GM12878 (cell line): ENCODE results near the gene UBE2E3. TPM values are rescaled to one million over a fixed set of nuclear protein-coding genes. Genes with fewer than 3 reads are reported as not detected.

Experiments used
- ATAC-seq: fragments of 200-7000 bp; cut with Tn5 transposase; 3 replicates; pipeline ENCODE4 v1.9.1; 2020; ENCODE audit warnings: mild to moderate bottlenecking, moderate library complexity
- BruUV-seq: library from RNA; stranded (reverse); fragments of 400-500 nt; replicated peaks from 2 replicates; lab custom pipeline; 2021; lab: Mats Ljungman, UMichigan
- CTCF ChIA-PET: fragments of 300-600 bp; sonication (Branson Sonifier 250); formaldehyde crosslinking; extraction: SDS; loops from one replicate; lab custom pipeline; 2021; ENCODE audit warnings: inconsistent platforms; lab: Yijun Ruan, JAX
- POLR2A ChIA-PET: fragments of 350-600 bp; formaldehyde crosslinking; extraction: SDS; loops from one replicate; lab custom pipeline; 2021; ENCODE audit warnings: inconsistent platforms; lab: Charles Lee
- RAD21 ChIA-PET: fragments of 300-600 bp; sonication (Branson Sonifier 250); formaldehyde crosslinking; loops from one replicate; lab custom pipeline; 2023; ENCODE audit warnings: antibody characterized with exemption; ENCODE audit not compliant: unreplicated experiment; lab: Charles Lee
- SMC1A ChIA-PET: fragments of 300-600 bp; sonication (Branson Sonifier 250); formaldehyde crosslinking; loops from one replicate; lab custom pipeline; 2023; ENCODE audit not compliant: unreplicated experiment, uncharacterized antibody; lab: Charles Lee
- DNase-seq: peaks from one replicate; pipeline ENCODE4 v3.0.0-alpha.2; 2011; ENCODE audit warnings: low read depth, low spot score
- FAIRE-seq: peaks from 3 replicates; lab custom pipeline; 2011; peaks lifted over from hg19 to GRCh38; lab: Jason Lieb, UNC
- H2AFZ ChIP-seq: 2 replicates; pipeline ENCODE4 v1.6.0; 2011; ENCODE audit warnings: low read depth, low read length, control low read depth; ENCODE audit not compliant: control insufficient read depth
- H3K27ac ChIP-seq: 2 replicates; pipeline ENCODE4 v1.5.1; 2011; ENCODE audit warnings: control low read depth; ENCODE audit not compliant: control insufficient read depth, insufficient read depth
- H3K27me3 ChIP-seq, 2 experiments: replicated peaks in 1 of 2; 2 replicates each; pipeline versions ENCODE4 v1.6.0 to v1.6.1; 2011; ENCODE audit warnings: low read length in 1 of 2; ENCODE audit not compliant: control insufficient read depth in 2 of 2, insufficient read depth in 2 of 2
- H3K36me3 ChIP-seq, 2 experiments: 2 replicates each; pipeline ENCODE4 v1.5.1; 2011; ENCODE audit warnings: low read length in 1 of 2; ENCODE audit not compliant: control insufficient read depth in 2 of 2, insufficient read depth in 2 of 2
- H3K4me1 ChIP-seq: 2 replicates; pipeline ENCODE4 v1.6.1; 2011; ENCODE audit warnings: mild to moderate bottlenecking, low read length, moderate library complexity, mixed read lengths; ENCODE audit not compliant: control insufficient read depth, insufficient read depth
- H3K4me2 ChIP-seq: 2 replicates; pipeline ENCODE4 v1.6.0; 2011; ENCODE audit warnings: control low read depth; ENCODE audit not compliant: control insufficient read depth, insufficient read depth
- H3K4me3 ChIP-seq: fragments of 200-600 bp; sonication (generic); 2 replicates; pipeline ENCODE4 v1.5.1; 2016
- H3K79me2 ChIP-seq: 2 replicates; pipeline ENCODE4 v1.6.0; 2011; ENCODE audit warnings: low read length; ENCODE audit not compliant: control insufficient read depth, insufficient read depth
- H3K9ac ChIP-seq: 2 replicates; pipeline ENCODE4 v1.8.0; 2011; ENCODE audit warnings: low read length, control low read depth, mixed read lengths; ENCODE audit not compliant: control insufficient read depth, insufficient read depth
- H3K9me3 ChIP-seq: replicated peaks from 3 replicates; pipeline ENCODE4 v1.5.1; 2011; ENCODE audit warnings: mild to moderate bottlenecking, low read length; ENCODE audit not compliant: control insufficient read depth, insufficient read depth
- H4K20me1 ChIP-seq: 2 replicates; pipeline ENCODE4 v1.6.0; 2011; ENCODE audit not compliant: control insufficient read depth, insufficient read depth
- CTCF ChIP-seq, 3 experiments: IDR thresholded peaks in 2 of 3; conservative IDR thresholded peaks in 1 of 3; 2 replicates each; pipeline ENCODE4 v1.5.1; 2011; ENCODE audit warnings: low read depth in 3 of 3, low read length in 3 of 3, mild to moderate bottlenecking in 3 of 3, control low read depth in 2 of 3, moderate library complexity in 2 of 3, inconsistent platforms in 1 of 3, mixed read lengths in 1 of 3; ENCODE audit not compliant: control insufficient read depth in 2 of 3, insufficient read depth in 1 of 3; ENCODE audit errors: extremely low read depth in 1 of 3
- FOXM1 ChIP-seq: IDR thresholded peaks from 2 replicates; pipeline ENCODE4 v1.6.1; 2012; ENCODE audit warnings: low read depth, mild to moderate bottlenecking, inconsistent platforms, low read length, moderate library complexity
- IRF3 ChIP-seq: fragments of 450-650 bp; IDR thresholded peaks from 2 replicates; pipeline ENCODE4 v1.6.1; 2014; ENCODE audit warnings: mild to moderate bottlenecking
- NFIC ChIP-seq: IDR thresholded peaks from 2 replicates; pipeline ENCODE4 v1.6.1; 2012; ENCODE audit warnings: low read depth, mild to moderate bottlenecking, inconsistent platforms, low read length, moderate library complexity
- POLR2A ChIP-seq: IDR thresholded peaks from 2 replicates; pipeline ENCODE4 v1.6.1; 2011; ENCODE audit warnings: low read depth, mild to moderate bottlenecking, low read length
- RAD21 ChIP-seq: IDR thresholded peaks from 2 replicates; pipeline ENCODE4 v1.6.1; 2011; ENCODE audit warnings: mild to moderate bottlenecking, low read depth, low read length, moderate library complexity; ENCODE audit not compliant: insufficient read depth
- RUNX3 ChIP-seq: IDR thresholded peaks from 2 replicates; pipeline ENCODE4 v1.6.1; 2012; ENCODE audit warnings: low read length, inconsistent platforms
- SIN3A ChIP-seq: IDR thresholded peaks from 2 replicates; pipeline ENCODE4 v1.6.1; 2012; ENCODE audit warnings: low read depth, low read length, improper control_type of control experiment
- SMC3 ChIP-seq: IDR thresholded peaks from 2 replicates; pipeline ENCODE4 v1.6.1; 2011; ENCODE audit warnings: low read length, improper control_type of control experiment, borderline replicate concordance
- TCF7 ChIP-seq: IDR thresholded peaks from 2 replicates; pipeline ENCODE4 v1.6.1; 2014; ENCODE audit warnings: antibody characterized with exemption, borderline replicate concordance
- WGBS: methylation state at CpG from one replicate; pipeline ENCODE4 v1.1.6; 2016; ENCODE audit warnings: low lambda C conversion rate; ENCODE audit not compliant: insufficient replicate concordance, insufficient coverage; ENCODE audit errors: missing lambda C conversion rate; 5-methylcytosine and 5-hydroxymethylcytosine counted together
- in situ Hi-C: fragments of 300-500 bp; cut with MboI; formaldehyde crosslinking; loops from 9 replicates; pipeline ENCODE4 v1.14.3; 2018; ENCODE audit warnings: mixed read lengths
- intact Hi-C: fragments of 100-400 bp; cut with micrococcal nuclease; formaldehyde crosslinking; loops from one replicate; pipeline ENCODE4 v1.14.2; 2022; ENCODE audit not compliant: unreplicated experiment
- polyA plus RNA-seq, 11 experiments: library from polyadenylated mRNA; depleted of rRNA in 4 of 11; unstranded in 6 of 11; stranded (reverse) in 5 of 11; fragments of >200 nt; fragmentation: Nextera tagmentation in 4 of 11; fragmentation: Illumina TruSeq in 1 of 11; extraction: Ambion mirVana in 4 of 11; extraction: Trizol in 1 of 11; gene quantifications; 1 replicate in 1 of 11; 2 replicates in 10 of 11; pipeline versions ENCODE4 v1.2.1 to v1.2.3, GENCODE V29; 2011 to 2016; ENCODE audit warnings: inconsistent platforms in 2 of 11, missing spikeins in 2 of 11, low read depth in 1 of 11
- total RNA-seq, 4 experiments: library from RNA; depleted of rRNA in 3 of 4; stranded (reverse); fragments of >200 nt in 3 of 4; fragmentation: Illumina TruSeq in 1 of 4; extraction: Trizol in 1 of 4; gene quantifications; 2 replicates each; pipeline versions ENCODE4 v1.2.1 to v1.2.3, GENCODE V29; 2013 to 2021
- TF ChIP-seq, protein P1 (sequence below): IDR thresholded peaks from 2 replicates; pipeline ENCODE4 v1.6.1; 2012; ENCODE audit warnings: low read length, inconsistent platforms

Gene UBE2E3
- total and polyA plus RNA-seq, 10 of the 15 experiments (the other 5 are each of a cell fraction or from before 2014, with no cell fraction given) = 14.9 to 50.0 (median 26.2) TPM

DNA sequence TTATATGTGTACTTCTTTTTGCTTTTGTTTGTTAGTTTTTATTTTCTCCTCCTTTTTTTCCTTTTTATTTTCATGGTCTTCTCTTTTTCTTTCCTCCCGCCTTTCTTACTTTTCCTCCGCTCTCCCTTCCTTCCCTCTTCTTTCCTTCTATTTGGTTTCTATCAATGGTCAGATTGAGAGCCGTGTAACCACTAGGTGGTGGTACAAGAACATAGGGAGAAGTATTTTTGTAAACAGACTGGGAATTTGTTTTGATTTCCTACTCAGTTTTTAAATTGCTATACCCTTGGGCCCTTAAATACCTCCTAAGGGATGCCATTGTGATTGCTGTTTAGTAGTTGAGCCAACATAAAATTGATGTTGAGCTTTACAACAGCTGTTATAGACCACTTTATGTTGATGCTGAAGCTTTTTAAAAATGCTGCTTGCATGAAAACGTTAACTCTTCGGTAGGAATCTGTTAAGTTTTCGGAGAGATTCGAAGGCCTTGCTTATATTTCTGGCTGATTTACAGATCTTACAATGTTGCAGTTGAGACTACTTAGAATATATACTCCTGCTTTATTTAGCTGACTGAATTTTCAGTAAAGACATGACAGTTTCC, 124.2 kb downstream of the UBE2E3 start:
- no peak overlapping the region for H3K4me3 ChIP-seq
- no peaks in the 10 kb centered on the region for H3K9me3 ChIP-seq
- no peaks in the 10 kb centered on the region for H3K27me3 ChIP-seq
- TF ChIP-seq NFIC (peak; percentile 46; the same call in 1 of the 2 replicates), RAD21 (peak; percentile 100), FOXM1 (peak; percentile 62; the same call in 1 of the 2 replicates), SIN3A (no peak), IRF3 (no peak), TCF7 (0 out of 2 replicates have a peak, but pooled peaks have one; percentile 13), RUNX3 (peak; percentile 44), POLR2A (no peak), CTCF (IDR thresholded peaks at IDR 0.05 in 2 of 3, conservative IDR thresholded peaks at IDR 0.05 in 1 of 3; ENCODE audit: control insufficient read depth in 2 of 3, extremely low read depth in 1 of 3, insufficient read depth in 1 of 3, low read depth in 3 of 3, low read length in 3 of 3) (peak; percentile 63 to 67 (median 65)), SMC3 (peak; percentile 80)
- TF ChIP-seq, protein P1, sequence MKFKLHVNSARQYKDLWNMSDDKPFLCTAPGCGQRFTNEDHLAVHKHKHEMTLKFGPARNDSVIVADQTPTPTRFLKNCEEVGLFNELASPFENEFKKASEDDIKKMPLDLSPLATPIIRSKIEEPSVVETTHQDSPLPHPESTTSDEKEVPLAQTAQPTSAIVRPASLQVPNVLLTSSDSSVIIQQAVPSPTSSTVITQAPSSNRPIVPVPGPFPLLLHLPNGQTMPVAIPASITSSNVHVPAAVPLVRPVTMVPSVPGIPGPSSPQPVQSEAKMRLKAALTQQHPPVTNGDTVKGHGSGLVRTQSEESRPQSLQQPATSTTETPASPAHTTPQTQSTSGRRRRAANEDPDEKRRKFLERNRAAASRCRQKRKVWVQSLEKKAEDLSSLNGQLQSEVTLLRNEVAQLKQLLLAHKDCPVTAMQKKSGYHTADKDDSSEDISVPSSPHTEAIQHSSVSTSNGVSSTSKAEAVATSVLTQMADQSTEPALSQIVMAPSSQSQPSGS = 0 out of 2 replicates have a peak, but pooled peaks have one; percentile 31
- ChIA-PET SMC1A (interaction anchor here (0.6 to 7.3 kb wide), 53 partner anchors 9 to 1544 kb away, joined by 3 to 73 read pairs (median 5); partner anchors contain the start of gene ITGA4), CTCF (interaction anchor here (0.6 to 5.7 kb wide), 68 partner anchors 10 to 981 kb away, joined by 3 to 94 read pairs (median 5); partner anchors contain the start of gene ITGA4), RAD21 (interaction anchor here (0.6 to 6.9 kb wide), 29 partner anchors 10 to 636 kb away, joined by 3 to 86 read pairs (median 5); partner anchors contain the start of gene ITGA4), POLR2A (interaction anchor here (0.9 to 1.5 kb wide), 3 partner anchors 200 to 363 kb away, joined by 3 to 6 read pairs (median 3); no protein-coding TSS in a partner anchor)
- H3K4me1 ChIP-seq = peaks cover 25% of the 10 kb centered on the region
- H3K79me2 ChIP-seq = no peaks in the 10 kb centered on the region
- FAIRE-seq (no peak), DNase-seq (no peak), ATAC-seq (no peak; the same call in 2 of the 3 replicates)
- H3K27ac ChIP-seq = peak overlapping the region; percentile 4; the same call in 1 of the 2 replicates
- H2AFZ ChIP-seq = no peak overlapping the region
- intact Hi-C loops = loop anchor here (1.0 to 10.0 kb wide), 8 partner anchors 132 to 970 kb away; partner anchors contain the start of gene ITGA4
- 0 out of 2 replicates have a peak overlapping the region, but pooled peaks have one; percentile 7 for H3K4me2 ChIP-seq
- H3K9ac ChIP-seq = no peak overlapping the region
- WGBS = 37% methylated on average over 7 of the region's 7 CpGs
- no peaks in the 10 kb centered on the region for H4K20me1 ChIP-seq
- no TSS peak for BruUV-seq
- in situ Hi-C loops = loop anchor here (5.0 kb wide), 1 partner anchor 353 kb away; the partner anchor contains the start of gene ITGA4
- H3K36me3 ChIP-seq = no peaks in the 10 kb centered on the region
